HG03558 (cell line): Measurements from ENCODE around the gene HIRA.
"Not testable (repeated sequence)": the region's sequence is repeated elsewhere in the genome, so short reads cannot be mapped to it uniquely, and the experiment has no call there.

ENCODE experiments used
- ATAC-seq: cut with Tn5 transposase; IDR thresholded peaks from one replicate; pipeline ENCODE4 v1.9.1; 2021; ENCODE audit warnings: moderate number of reproducible peaks; ENCODE audit not compliant: unreplicated experiment; ENCODE audit errors: extremely low read depth

HIRA gene

DNA sequence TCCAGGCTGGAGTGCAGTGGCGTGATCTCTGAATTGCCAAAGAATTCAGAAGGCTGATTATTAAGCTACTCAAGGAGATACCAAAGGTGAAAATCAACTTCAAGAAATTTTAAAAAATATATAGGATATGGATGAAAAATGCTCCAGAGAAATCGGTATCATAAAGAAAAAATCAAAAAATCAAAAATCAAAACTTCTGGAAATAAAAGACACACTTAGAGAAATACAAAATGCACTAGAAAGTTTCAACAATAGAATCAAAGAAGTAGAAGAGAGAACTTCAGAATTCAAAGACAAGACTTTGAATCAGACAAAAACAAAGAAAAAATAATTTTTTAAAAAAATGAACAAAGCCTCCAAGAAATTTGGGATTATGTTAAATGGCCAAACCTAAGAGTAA, 94.4 kb downstream of the HIRA start:
- ATAC-seq = no peak

DNA sequence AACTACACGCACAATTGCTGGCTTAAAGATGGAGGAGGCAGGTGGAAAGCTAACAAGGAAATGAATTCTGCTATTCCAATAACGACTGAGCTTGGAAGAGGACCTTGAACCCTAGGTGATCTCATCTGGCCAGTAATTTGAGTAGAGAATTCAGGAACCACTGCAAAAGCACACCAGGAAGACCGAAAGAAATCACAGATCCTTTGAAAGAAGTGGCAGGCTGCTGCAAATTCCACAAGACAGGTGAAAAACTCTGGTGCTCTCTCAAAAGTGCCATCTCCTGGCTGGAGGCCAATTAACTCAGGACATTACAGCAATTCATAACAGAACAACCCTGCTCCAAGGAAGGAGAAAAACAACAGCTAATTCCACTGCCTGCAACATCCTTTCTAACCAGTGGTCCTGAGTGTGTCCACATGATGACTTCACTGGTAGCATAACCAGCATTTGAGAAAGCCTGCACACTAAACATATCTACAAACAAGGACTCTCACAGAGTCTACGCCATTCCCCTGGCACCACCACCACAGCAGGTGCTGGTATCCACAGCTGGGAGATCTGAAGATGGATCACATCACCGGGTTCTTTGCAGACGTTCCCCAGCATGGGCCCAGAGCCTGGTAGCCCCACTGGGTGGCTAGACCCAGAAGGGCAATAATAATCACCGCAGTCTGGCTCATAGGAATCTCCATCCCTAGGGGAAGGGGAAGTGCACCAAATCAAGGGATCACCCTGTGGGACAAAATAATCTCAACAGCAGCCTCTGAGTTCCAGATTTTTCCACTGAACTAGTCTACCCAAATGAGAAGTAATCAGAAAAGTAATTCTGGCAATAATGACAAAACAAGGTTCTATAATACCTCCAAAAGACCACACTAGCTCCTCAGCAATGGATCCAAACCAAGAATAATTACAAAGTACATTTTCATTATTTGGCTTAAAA, 95.1 kb downstream of the HIRA start:
- ATAC-seq = no peak

DNA sequence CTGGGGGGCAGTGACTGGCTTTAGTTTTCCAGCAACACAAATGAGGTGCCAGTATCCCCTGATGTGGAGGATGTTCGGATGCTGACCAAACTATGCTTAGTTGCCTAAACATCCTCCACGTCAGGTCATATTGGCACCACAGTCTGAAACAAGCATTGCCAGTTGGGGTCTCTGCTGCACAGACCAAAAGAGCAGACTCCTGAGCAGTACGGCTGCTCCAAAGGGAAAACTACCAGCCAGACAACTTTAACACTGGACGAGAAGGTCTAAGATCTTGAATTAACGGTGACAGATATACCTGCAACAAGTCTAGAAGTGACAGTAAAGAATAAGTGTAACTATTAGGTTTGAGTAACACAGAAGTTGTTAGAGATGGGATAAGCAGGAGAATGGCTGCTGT, 99.6 kb downstream of the HIRA start:
- ATAC-seq = no peak

DNA sequence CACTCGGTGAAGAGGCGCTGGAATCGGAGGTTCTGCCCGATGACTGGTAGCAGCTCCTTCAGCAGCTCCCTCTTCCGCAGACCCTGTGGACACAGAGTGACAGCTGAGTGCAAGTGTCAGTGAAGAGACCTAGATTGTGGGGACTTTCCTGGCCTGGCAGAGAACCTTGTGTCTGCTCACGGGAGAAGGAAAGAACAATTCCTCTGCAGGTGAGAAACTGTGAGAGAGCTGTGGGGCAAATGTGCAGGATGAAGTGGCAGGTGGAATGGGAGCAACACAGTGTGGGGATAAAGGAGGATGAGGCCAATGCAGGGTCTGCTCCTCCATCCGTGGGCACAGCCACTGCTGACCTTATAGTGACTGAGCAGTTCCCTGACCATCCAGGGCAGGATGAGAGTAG, 100.1 kb downstream of the HIRA start:
- no peak for ATAC-seq

DNA sequence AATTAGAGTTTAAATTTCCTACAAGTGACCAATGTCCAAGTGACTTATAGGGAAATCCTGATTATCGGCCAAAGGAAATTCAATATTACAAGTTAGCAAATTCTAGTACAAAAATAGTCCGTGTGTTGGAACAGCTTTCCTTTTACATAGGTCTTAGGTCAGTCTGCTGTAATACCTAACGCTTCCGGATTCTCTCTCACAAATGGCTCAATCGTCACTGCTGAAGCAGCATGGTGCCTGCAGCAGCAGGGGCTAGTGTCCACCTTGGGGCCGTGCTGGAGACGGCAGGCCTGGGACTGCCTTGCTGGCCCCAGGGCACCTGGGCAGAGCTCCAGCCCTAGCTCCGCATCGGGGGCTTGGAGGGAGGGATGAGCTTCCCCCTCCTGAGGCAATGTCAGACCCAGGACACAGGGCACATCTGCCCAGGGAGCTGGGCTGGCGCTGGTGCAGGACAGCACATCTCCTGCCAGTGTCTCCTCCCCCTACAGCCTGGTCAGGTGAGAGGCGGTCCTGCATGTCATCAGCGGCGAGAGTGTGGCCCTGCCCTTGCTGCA, 100.6 kb downstream of the HIRA start:
- no peak for ATAC-seq

DNA sequence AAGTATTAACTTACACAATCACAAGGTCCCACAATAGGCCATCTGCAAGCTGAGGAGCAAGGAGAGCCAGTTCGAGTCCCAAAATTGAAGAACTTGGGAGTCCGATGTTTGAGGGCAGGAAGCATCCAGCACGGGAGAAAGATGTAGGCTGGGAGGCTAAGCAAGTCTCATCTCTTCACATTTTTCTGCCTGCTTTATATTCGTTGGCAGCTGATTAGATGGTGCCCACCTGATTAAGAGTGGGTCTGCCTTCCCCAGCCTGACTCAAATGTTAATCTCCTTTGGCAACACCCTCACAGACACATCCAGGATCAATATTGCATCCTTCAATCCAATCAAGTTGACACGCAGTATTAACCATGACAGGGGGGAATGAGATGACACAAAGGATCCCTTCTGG, 101.3 kb downstream of the HIRA start:
- not testable (repeated sequence) for ATAC-seq

DNA sequence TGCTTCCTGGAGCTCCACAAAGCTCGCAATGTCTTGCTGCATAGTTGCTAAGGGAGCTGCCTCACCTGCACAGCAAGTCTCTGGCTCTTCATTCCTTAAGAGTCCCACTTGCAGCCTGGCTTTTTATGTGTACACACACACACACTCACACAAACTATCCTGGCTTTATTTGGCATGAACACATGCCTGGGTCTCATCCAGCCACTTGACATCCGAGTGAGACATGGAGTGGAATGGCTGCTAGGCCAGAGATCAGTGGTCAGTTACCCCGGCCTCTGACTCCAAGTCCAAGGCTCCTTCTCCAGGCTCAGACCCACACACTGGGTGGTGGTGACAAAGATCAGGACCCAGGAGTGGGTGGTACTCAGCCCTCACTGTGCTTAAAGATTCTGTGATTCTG, 102.1 kb downstream of the HIRA start:
- ATAC-seq = no peak

DNA sequence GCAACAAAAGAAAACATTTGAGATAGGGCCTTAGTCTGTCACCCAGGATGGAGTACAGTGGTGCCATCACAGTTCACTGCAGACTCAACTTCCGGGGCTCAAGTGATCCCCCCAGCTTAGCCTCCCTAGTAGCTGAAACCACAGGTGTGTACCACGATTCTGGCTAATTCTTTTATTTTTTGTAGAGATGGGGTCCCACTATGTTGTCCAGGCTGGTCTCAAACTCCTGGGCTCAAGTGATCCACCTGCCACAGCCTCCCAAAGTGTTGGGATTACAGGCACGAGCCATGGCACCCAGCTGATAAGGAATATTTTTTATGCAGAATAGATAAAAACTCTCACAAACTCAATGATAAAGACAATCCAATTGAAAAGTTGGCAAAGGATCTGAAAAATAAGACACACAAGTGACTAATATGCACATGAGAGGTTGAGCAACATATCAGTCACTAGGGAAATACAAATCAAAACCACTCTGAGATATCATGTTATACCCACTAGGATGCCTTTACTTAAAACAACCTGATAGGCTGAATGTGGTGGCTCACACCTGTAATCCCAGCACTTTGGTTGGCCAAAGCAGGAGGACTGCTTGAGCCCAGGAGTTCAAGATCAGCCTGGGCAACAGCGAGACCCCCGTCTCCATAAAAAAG, 106.1 kb downstream of the HIRA start:
- ATAC-seq = no peak

DNA sequence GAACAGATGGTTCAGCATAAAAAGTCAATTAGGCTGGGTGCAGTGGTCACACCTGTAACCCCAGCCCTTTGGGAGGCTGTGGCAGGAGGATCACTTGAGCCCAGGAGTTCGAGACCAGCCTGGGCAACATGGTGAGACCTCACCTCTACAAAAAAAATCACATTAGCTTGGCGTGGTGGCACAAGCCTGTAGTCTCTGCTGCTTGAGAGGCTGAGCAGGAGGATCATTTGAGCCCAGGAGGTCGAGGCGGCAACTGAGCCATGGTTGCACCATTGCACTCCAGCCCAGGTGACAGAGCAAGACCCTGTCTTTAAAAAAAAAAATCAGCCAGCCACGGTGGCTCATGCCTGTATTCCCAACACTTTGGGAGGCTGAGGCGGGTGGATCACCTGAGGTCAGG, 108.1 kb downstream of the HIRA start:
- ATAC-seq = not testable (repeated sequence)

DNA sequence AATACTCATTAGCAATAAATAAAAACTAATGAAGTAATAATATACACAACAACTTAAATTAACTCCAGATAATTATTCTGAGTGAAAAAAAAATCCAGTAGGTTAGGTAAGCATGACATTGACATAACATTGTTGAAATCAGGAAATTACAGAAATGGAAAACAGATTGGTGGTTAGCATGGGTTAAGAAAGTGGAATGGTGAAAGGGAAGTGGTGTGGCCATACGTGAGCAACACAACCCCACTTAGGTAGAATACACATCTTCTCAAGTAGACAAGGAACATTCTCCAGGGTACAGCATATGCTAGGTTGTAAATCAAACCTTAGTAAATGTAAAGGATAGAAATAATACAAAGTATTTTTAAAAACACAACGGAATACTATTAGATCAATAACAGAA, 109.8 kb downstream of the HIRA start:
- no peak for ATAC-seq

DNA sequence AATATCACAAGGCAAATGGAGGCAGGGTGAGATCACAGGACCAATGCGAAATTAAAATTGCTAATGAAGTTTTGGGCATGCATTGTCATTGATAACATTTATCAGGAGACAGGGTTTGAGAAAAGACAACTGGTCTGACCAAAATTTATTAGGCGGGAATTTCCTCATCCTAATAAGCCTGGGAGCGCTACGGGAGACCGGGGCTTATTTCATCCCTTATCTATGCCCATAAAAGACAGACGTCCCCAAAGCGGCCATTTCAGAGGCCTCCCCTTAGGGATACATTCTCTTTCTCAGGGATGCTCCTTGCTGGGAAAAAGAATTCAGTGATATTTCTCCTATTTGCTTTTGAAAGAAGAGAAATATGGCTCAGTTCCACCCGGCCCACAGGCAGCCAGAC, 111.4 kb downstream of the HIRA start:
- ATAC-seq = not testable (repeated sequence)

DNA sequence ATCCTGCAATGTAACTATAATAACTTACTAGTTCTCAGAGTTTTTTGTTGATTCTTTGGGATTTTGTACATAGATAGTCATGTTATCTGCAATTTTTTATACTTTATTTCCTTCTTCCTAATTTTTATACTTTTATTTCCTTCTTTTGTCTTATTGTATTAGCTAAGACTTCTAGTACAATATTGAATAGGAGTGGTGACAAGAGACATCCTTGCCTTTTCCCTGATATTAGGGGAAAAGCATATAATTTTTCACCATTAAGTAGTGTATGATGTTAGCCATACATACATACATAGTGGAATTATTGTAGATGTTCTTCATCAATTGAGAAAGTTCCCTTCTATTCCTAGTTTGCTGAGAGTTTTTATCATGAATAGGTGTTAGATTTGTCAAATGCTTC, 112.3 kb downstream of the HIRA start:
- ATAC-seq = no peak

DNA sequence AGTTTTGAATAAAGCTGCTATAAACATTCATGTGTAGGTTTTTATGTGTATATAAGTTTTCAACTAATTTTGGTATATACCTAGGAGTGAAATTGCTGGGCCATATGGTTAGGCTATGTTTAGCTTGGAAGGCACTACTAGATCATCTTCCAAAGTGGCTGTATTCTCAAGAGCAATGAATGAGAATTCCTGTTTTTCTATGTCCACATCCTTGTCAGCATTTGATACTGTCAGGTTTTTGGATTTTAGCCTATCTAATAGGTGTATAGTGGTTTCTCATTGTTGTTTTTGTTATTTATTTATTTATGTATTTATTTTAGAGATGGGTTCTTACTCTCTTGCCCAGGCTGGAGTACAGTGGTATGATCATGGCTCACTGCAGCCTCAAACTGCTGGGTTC, 113.7 kb downstream of the HIRA start:
- no peak for ATAC-seq

DNA sequence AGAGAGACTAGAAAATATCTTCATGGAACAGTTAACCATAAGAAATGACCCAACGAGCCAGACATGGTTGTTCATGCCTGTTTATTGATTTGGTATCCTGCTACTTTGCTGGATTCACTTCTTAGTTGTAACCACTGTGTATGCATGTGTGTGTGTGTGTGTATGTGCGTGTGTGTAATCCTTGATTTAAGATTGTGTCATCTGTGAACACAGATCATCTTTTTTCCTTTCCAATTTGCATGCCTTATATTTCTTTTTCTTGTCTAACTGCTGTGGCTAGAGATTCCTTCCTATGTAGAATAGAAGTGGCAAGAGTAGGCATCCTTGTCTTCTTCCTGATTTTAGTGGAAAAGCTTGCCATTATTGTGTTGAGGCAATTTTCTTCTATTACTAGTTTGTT, 123.7 kb downstream of the HIRA start:
- ATAC-seq = no peak

DNA sequence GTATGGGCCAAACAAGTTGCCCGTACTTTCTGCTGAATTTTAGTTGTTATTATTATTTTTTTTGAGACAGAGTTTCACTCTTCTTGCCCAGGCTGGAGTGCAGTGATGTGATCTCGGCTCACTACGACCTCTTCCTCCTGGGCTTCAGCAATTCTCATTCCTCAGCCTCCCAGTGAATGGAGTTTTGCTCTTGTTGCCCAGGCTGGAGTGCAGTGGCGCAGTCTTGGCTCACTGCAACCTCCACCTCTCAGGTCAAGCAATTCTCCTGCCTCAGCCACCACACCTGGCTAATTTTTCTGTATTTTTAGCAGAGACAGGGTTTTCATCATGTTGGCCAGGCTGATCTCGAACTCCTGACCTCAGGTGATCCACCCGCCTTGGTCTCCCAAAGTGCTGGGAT, 125.0 kb downstream of the HIRA start:
- not testable (repeated sequence) for ATAC-seq

DNA sequence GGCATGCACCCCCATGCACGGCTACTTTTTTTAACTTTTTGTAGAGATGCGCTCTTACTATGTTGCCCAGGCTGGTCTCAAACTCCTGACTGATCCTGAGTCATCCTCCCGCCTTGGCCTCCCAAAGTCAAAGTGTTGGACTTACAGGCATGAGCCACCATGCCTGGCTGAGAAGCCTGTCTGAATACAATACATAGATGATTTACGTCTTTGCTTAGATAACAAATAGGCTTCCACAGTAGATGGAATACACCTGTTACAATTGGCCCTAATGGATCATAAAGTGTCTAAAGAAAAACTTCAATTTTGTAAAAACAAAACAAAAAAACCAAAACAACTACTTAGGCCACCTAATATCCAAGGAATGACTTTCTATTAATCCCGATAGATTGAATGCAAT, 127.0 kb downstream of the HIRA start:
- ATAC-seq = no peak

DNA sequence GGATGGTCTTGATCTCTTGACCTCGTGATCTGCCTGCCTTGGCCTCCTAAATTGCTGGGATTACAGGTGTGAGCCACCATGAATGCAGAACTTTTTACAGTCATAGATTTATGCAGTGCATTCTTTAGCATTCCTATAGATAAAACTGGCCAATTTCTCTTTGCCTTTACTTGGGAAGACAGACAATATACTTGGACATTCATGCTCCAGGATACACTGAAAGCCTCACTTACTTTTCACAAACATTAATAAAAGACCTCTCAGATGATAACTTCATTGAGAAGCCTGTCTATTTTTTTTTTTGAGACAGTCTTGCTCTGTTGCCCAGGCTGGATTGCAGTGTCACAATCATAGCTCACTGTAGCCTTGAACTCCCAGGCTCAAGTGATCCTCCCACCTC, 127.7 kb downstream of the HIRA start:
- ATAC-seq = no peak

DNA sequence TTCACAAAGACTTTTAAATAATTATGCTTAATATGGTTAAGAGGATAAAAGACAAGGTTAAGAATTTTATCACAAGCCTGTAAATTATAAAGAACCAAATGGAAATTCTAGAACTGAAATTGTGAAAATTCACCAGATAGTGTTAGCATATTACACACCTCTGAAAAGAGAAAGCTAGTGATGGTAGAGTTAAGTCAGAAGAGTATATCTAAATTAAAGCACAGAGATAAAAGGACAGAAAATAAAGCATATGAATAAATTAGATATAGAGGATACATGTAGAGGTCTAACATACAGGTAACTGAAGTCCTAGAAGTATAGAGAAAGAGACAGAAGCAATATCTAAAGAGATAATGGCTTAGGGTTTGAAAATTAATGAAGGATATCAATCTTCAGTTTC, 135.8 kb downstream of the HIRA start:
- ATAC-seq = no peak

DNA sequence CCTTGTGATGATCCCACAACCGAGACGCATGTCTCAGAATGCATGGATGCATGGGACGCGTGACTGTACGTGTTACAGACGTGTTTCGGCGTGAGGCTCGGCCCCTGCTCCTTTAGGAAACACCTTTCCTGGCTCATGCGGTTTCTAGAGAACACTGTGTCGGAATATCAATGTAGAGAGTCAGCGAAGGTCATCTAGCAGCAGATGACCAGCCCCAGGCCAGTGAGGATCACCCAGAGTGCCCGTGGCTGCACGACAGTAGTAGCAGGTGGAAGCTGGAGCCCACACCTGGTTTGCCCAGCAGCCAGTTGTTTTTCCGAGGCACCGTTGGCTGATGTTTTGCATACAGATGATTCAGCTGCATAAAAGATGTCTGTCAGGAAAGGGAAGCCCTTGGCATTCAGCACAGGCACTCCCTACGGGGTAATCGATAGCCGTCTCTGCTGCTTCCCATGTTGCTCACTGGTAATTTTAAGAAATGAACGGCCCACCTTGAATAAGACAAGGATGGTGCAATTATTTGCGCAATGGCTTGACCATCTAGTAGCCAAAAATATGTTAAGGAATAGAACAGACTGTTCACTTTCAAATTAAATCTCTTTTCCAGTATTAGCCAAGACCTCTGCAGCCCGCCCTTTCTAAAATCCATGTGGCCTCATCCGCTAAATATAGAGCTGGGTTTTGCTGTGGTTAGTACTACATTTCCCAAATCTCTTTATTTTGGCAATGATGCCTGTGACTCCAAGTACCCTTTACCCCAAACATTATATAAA, 138.9 kb downstream of the HIRA start:
- no peak for ATAC-seq

DNA sequence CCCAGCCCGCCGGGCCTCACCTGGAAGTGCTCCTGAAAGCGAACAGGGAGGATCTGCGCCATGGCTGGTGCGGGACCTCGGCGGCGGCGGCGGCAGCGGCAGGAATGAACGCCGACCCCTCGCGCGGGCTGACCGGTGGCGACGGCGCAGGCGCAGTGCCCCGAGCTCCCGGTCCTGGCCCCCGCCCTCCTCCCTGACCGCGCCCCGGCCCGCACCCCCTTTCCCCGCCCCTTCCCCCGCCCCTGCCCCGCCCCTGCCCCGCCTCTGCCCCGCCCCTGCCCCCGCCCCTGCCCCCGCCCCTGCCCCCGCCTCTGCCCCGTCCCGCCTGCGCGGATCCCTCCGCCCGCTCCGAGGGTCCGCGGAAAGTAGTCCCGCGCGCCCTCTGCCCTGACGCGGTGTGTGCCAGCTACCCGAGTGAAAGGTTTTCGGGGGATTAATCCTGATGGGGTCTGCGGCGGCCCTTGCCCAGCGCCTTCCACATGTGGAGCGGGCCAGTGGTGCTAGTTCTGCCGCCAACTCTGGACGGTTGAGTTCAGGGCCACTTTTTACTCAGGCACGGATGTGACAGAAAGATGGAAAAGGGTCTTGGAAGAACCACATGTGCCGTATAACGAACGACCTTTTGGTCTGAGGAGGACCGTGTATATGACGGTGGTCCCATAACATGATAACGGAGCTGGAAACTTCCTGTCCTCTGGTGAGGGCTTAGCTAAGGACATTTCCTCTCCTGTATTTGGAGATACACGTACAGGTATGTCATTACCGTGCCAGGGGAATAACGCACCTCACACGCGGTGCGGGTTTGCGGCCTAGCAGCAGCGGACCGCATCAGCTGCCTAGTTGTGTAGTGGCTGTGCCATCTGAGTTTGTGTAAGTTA, 139.7 kb downstream of the HIRA start, which contains the start of gene CLTCL1:
CLTCL1 (minus strand) TSS at position 140 of the 878 bp plus-strand sequence; CDS start at position 62, 78 bp downstream.
- no peak for ATAC-seq
